K562 (cell line): Measurements from ENCODE around the gene HAT1. TPM values are rescaled to one million over a fixed set of nuclear protein-coding genes. Genes with fewer than 3 reads are reported as not detected.

Experiments
- CC2D1A ChIP-seq: fragments of 450-650 bp; IDR thresholded peaks from 2 replicates; pipeline ENCODE4 v1.6.1; 2017; ENCODE audit warnings: mild to moderate bottlenecking
- CEBPB ChIP-seq: fragments of 450-650 bp; IDR thresholded peaks from 2 replicates; pipeline ENCODE4 v1.6.1; 2016; ENCODE audit warnings: missing genetic modification characterization, missing compliant biosample characterization
- E2F3 ChIP-seq: fragments of 250-450 bp; sonication (Bioruptor Pico); IDR thresholded peaks from 2 replicates; pipeline ENCODE4 v1.4.0; 2020; ENCODE audit warnings: mild to moderate bottlenecking
- ELF1 ChIP-seq: fragments of 200-800 bp; sonication (Bioruptor generic); IDR thresholded peaks from 2 replicates; pipeline ENCODE4 v1.6.1; 2016; ENCODE audit warnings: missing genetic modification characterization, missing compliant biosample characterization
- HDGF ChIP-seq: fragments of 450-650 bp; IDR thresholded peaks from 2 replicates; pipeline ENCODE4 v1.6.1; 2016
- HEY1 ChIP-seq: fragments of 250-450 bp; sonication (Bioruptor Pico); IDR thresholded peaks from 2 replicates; pipeline ENCODE4 v1.5.0; 2020; ENCODE audit warnings: mild to moderate bottlenecking, moderate library complexity, borderline replicate concordance
- HNRNPL ChIP-seq: fragments of 200-400 bp; formaldehyde crosslinking; IDR thresholded peaks from 2 replicates; pipeline ENCODE4 v1.6.1; 2017; ENCODE audit warnings: low read depth, mild to moderate bottlenecking, low read length
- KHSRP ChIP-seq: fragments of 450-650 bp; IDR thresholded peaks from 2 replicates; pipeline ENCODE4 v1.6.1; 2017
- MTA3 ChIP-seq: fragments of 450-650 bp; formaldehyde crosslinking; IDR thresholded peaks from 2 replicates; pipeline ENCODE4 v1.6.1; 2017; ENCODE audit warnings: mild to moderate bottlenecking, borderline replicate concordance
- MYC ChIP-seq, 2 experiments: fragments of 250-450 bp in 1 of 2; sonication (Bioruptor Pico) in 1 of 2; IDR thresholded peaks; 2 replicates each; pipeline versions ENCODE4 v1.5.1 to v1.6.1; 2012 to 2021; ENCODE audit warnings: low read depth in 2 of 2, borderline replicate concordance in 1 of 2, improper control_type of control experiment in 1 of 2, low read length in 1 of 2, mild to moderate bottlenecking in 1 of 2, moderate library complexity in 1 of 2
- PYGO2 ChIP-seq: fragments of 450-650 bp; IDR thresholded peaks from 2 replicates; pipeline ENCODE4 v1.6.1; 2016; ENCODE audit warnings: mild to moderate bottlenecking, missing genetic modification characterization, moderate library complexity, missing compliant biosample characterization
- TCF3 ChIP-seq: sonication (generic); formaldehyde crosslinking; IDR thresholded peaks from 2 replicates; pipeline ENCODE4 v1.4.0; 2020; ENCODE audit warnings: mild to moderate bottlenecking, missing genetic modification reagents
- TEAD4 ChIP-seq, 2 experiments: sonication (generic) in 1 of 2; formaldehyde crosslinking in 1 of 2; IDR thresholded peaks; 2 replicates each; pipeline versions ENCODE4 v1.6.1 to v1.8.0; 2012 to 2022; ENCODE audit warnings: borderline replicate concordance in 1 of 2, inconsistent platforms in 1 of 2, low read length in 1 of 2, mild to moderate bottlenecking in 1 of 2, missing genetic modification reagents in 1 of 2
- ZBTB1 ChIP-seq: sonication (generic); formaldehyde crosslinking; IDR thresholded peaks from 2 replicates; pipeline ENCODE4 v1.8.1; 2023; ENCODE audit warnings: missing genetic modification reagents, low read depth, mild to moderate bottlenecking, borderline replicate concordance
- ZFP30 ChIP-seq: fragments of 250-450 bp; sonication (Bioruptor Pico); IDR thresholded peaks from 2 replicates; pipeline ENCODE4 v1.8.0; 2022; ENCODE audit warnings: moderate library complexity, mild to moderate bottlenecking, inconsistent platforms, borderline replicate concordance
- ZFP36 ChIP-seq: fragments of 150-350 bp; IDR thresholded peaks from 2 replicates; pipeline ENCODE4 v1.6.1; 2018; ENCODE audit warnings: low read length, low read depth; ENCODE audit not compliant: partially characterized antibody
- ZNF444 ChIP-seq: fragments of 250-450 bp; sonication (Bioruptor Pico); IDR thresholded peaks from 2 replicates; pipeline ENCODE4 v1.4.0; 2020; ENCODE audit warnings: mild to moderate bottlenecking, moderate library complexity
- polyA plus RNA-seq, 8 experiments: library from polyadenylated mRNA; depleted of rRNA in 4 of 8; stranded (reverse) in 5 of 8; unstranded in 3 of 8; fragments of >200 nt; fragmentation: Nextera tagmentation in 2 of 8; fragmentation: Illumina TruSeq in 1 of 8; extraction: Ambion mirVana in 2 of 8; extraction: Trizol in 1 of 8; gene quantifications; 2 replicates each; pipeline versions ENCODE4 v1.2.1 to v1.2.3, GENCODE V29; 2011 to 2014; ENCODE audit warnings: inconsistent platforms in 1 of 8, missing spikeins in 1 of 8
- total RNA-seq, 7 experiments: library from RNA; depleted of rRNA in 6 of 7; stranded (reverse); fragments of >200 nt in 6 of 7; fragmentation: Illumina TruSeq in 2 of 7; extraction: Trizol in 2 of 7; gene quantifications; 2 replicates each; pipeline versions ENCODE4 v1.2.1 to v1.2.3, GENCODE V29; 2011 to 2021; ENCODE audit warnings: low replicate concordance in 1 of 7
- TF ChIP-seq, protein P1 (sequence below): fragments of 450-650 bp; IDR thresholded peaks from 2 replicates; pipeline ENCODE4 v1.6.1; 2014; ENCODE audit warnings: low read depth, mild to moderate bottlenecking, moderate library complexity, borderline replicate concordance
- TF ChIP-seq, protein P2 (sequence below): fragments of 450-650 bp; IDR thresholded peaks from 2 replicates; pipeline ENCODE4 v1.6.1; 2018; ENCODE audit warnings: mild to moderate bottlenecking, low read depth; ENCODE audit not compliant: partially characterized antibody
- TF ChIP-seq, protein P3 (sequence below): fragments of 450-650 bp; IDR thresholded peaks from 2 replicates; pipeline ENCODE4 v1.6.1; 2018; ENCODE audit not compliant: partially characterized antibody

HAT1 gene
- total and polyA plus RNA-seq, 9 of the 15 experiments (the other 6 are each of a cell fraction or from before 2014, with no cell fraction given): 125 to 384 (median 244) TPM

DNA sequence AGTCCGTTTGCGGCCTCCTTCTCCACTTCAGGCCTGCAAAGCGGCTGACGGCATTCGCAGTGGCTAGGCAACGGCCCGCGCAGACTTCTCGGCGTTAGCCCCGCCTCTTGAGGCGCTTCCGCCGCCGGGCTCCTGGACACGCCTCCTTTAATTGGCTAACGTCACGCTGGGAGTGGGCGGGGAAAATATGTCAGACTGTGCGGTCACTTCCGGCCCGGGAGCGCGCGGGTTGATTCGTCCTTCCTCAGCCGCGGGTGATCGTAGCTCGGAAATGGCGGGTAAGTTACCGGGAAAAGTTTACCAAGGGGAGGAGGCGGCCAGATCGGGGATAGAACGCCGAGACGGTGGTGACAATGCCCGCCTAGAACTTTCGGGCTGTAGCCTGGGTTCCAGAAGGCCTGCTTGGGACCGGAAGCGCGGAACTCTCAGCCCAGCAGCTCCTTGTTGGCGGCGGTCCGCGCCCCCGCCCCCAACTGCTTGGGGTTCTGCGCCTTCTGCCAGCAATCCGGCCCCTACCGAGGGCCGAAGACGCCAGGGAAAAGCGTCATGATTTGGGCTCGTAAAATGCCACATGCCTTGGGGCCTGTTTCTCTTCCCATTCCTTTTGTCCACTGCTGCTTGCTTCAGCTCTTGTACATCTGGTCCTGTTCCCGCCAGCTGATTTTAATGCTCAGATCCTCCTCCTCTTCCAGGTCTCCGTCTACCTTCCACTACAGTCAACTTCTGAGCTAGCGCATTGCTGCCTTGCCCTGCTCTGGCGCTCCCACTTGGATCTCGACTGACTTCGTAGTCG lies at the start of gene HAT1 (continued):
- TF ChIP-seq CC2D1A: 0 out of 2 replicates have a peak, but pooled peaks have one; percentile 13
- peak; percentile 89 for TF ChIP-seq E2F3
- no peak for TF ChIP-seq HDGF
- no peak for TF ChIP-seq TEAD4 (IDR thresholded peaks at IDR 0.05; ENCODE audit: low read length)
- TF ChIP-seq TEAD4 (CRISPR knock-in tag; IDR thresholded peaks at IDR 0.05; ENCODE audit: borderline replicate concordance): no peak
- TF ChIP-seq MYC (IDR thresholded peaks at IDR 0.05; ENCODE audit: low read depth, low read length): peak; percentile 35
- no peak; the same call in 1 of the 2 replicates for TF ChIP-seq MYC (CRISPR knock-in tag; IDR thresholded peaks at IDR 0.05; ENCODE audit: borderline replicate concordance, low read depth)
- TF ChIP-seq HNRNPL: no peak
- TF ChIP-seq MTA3: peak; percentile 94
- TF ChIP-seq ZNF444 (CRISPR knock-in tag): no peak
- TF ChIP-seq ZFP30 (CRISPR knock-in tag): no peak
- no peak for TF ChIP-seq ZBTB1 (CRISPR knock-in tag)
- TF ChIP-seq, protein P1, sequence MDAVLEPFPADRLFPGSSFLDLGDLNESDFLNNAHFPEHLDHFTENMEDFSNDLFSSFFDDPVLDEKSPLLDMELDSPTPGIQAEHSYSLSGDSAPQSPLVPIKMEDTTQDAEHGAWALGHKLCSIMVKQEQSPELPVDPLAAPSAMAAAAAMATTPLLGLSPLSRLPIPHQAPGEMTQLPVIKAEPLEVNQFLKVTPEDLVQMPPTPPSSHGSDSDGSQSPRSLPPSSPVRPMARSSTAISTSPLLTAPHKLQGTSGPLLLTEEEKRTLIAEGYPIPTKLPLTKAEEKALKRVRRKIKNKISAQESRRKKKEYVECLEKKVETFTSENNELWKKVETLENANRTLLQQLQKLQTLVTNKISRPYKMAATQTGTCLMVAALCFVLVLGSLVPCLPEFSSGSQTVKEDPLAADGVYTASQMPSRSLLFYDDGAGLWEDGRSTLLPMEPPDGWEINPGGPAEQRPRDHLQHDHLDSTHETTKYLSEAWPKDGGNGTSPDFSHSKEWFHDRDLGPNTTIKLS: peak; percentile 43; the same call in 1 of the 2 replicates
- TF ChIP-seq PYGO2 (tag): no peak
- no peak; the same call in 1 of the 2 replicates for TF ChIP-seq TCF3 (CRISPR knock-in tag)
- no peak for TF ChIP-seq HEY1 (CRISPR knock-in tag)
- peak; percentile 83 for TF ChIP-seq ELF1 (tag)
- no peak for TF ChIP-seq KHSRP
- TF ChIP-seq, protein P2, sequence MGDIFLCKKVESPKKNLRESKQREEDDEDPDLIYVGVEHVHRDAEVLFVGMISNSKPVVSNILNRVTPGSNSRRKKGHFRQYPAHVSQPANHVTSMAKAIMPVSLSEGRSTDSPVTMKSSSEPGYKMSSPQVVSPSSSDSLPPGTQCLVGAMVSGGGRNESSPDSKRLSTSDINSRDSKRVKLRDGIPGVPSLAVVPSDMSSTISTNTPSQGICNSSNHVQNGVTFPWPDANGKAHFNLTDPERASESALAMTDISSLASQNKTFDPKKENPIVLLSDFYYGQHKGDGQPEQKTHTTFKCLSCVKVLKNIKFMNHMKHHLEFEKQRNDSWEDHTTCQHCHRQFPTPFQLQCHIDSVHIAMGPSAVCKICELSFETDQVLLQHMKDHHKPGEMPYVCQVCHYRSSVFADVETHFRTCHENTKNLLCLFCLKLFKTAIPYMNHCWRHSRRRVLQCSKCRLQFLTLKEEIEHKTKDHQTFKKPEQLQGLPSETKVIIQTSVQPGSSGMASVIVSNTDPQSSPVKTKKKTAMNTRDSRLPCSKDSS: no peak
- TF ChIP-seq CEBPB: no peak
- TF ChIP-seq ZFP36: no peak
- TF ChIP-seq, protein P3, sequence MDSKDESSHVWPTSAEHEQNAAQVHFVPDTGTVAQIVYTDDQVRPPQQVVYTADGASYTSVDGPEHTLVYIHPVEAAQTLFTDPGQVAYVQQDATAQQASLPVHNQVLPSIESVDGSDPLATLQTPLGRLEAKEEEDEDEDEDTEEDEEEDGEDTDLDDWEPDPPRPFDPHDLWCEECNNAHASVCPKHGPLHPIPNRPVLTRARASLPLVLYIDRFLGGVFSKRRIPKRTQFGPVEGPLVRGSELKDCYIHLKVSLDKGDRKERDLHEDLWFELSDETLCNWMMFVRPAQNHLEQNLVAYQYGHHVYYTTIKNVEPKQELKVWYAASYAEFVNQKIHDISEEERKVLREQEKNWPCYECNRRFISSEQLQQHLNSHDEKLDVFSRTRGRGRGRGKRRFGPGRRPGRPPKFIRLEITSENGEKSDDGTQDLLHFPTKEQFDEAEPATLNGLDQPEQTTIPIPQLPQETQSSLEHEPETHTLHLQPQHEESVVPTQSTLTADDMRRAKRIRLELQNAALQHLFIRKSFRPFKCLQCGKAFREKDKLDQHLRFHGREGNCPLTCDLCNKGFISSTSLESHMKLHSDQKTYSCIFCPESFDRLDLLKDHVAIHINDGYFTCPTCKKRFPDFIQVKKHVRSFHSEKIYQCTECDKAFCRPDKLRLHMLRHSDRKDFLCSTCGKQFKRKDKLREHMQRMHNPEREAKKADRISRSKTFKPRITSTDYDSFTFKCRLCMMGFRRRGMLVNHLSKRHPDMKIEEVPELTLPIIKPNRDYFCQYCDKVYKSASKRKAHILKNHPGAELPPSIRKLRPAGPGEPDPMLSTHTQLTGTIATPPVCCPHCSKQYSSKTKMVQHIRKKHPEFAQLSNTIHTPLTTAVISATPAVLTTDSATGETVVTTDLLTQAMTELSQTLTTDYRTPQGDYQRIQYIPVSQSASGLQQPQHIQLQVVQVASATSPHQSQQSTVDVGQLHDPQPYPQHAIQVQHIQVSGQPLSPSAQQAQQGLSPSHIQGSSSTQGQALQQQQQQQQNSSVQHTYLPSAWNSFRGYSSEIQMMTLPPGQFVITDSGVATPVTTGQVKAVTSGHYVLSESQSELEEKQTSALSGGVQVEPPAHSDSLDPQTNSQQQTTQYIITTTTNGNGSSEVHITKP: peak; percentile 5
